Duodenal mucosa (tissue), 2 donors: ENCODE results near the gene PCSK4.

Experiments used
- H3K27ac ChIP-seq: one replicate; pipeline ENCODE4 v1.7.0; 2013; ENCODE audit warnings: low read depth, low read length
- H3K27me3 ChIP-seq, 2 donors: one replicate each; pipeline ENCODE4 v1.7.0; 2013; ENCODE audit warnings: low read length in 2 of 2, control low read depth in 1 of 2; ENCODE audit not compliant: insufficient read depth in 2 of 2, control insufficient read depth in 1 of 2
- H3K36me3 ChIP-seq, 2 donors: one replicate each; pipeline ENCODE4 v1.7.0; 2013; ENCODE audit warnings: low read length in 2 of 2, control low read depth in 1 of 2; ENCODE audit not compliant: insufficient read depth in 2 of 2, control insufficient read depth in 1 of 2
- H3K4me1 ChIP-seq, 2 donors: one replicate each; pipeline ENCODE4 v1.7.0; 2013; ENCODE audit warnings: low read length in 2 of 2, control low read depth in 1 of 2; ENCODE audit not compliant: insufficient read depth in 2 of 2, control insufficient read depth in 1 of 2
- H3K4me3 ChIP-seq, 2 donors: one replicate each; pipeline ENCODE4 v1.7.0; 2013; ENCODE audit warnings: low read length in 2 of 2, low read depth in 1 of 2
- H3K9ac ChIP-seq, 2 donors: one replicate each; pipeline ENCODE4 v1.7.0; 2013; ENCODE audit warnings: low read length in 2 of 2, low read depth in 1 of 2
- H3K9me3 ChIP-seq, 2 donors: one replicate each; pipeline ENCODE4 v1.7.0; 2013; ENCODE audit warnings: low read length in 2 of 2, control low read depth in 1 of 2; ENCODE audit not compliant: control insufficient read depth in 1 of 2

PCSK4 gene

DNA sequence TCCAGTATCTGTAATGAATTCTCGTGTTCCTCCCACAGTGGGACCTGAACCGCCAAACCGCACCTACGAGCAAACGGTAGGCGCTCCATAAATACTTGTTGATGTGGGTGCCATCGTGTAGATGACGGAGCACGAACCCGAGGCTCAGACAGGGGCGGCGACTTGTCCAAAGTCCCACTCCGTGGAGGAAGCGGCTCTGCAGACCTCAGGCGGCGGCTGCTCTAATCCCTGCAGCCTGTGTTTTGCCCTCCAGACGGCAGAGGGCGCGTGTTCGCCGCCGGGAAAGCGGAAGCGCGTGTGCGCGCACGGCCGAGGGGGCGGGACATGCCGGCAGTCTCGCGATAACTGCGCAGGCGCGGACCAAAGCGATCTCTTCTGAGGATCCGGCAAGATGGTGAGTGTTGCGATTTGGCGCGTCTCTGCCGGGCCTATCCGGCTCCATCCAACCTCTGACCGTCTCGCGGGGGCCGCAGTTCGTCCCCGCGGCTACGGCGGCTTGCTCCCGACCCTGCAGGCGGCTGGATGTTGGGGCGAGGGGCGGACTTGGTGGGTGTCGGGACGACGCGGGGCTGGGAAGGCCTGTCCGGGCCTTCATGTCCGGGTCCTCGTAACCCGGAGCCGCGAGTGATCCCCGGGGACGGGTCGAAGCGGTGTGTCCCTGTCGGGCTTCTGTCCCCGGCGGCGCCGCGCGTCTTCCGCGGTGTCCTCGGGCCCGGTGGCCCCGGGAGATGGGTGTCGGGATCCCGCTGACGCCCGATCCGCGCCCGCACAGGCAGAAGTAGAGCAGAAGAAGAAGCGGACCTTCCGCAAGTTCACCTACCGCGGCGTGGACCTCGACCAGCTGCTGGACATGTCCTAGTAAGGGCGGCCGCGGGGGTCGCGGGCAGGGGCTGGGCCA is 51.9 kb downstream of the PCSK4 start, which contains the start of gene RPS15:
TSS of gene RPS15 (plus strand) at position 362 of the 898 bp plus-strand sequence. CDS start at position 392, 30 bp downstream.
- Histone ChIP-seq H3K36me3 (peaks cover 15 to 56% of the 10 kb centered on the region in 2 donors), H3K27me3 (no peaks in the 10 kb centered on the region), H3K9ac (peak within 1 kb of the TSS; percentile 79 to 90), H3K4me1 (peaks cover 10 to 22% of the 10 kb centered on the region in 2 donors), H3K9me3 (no peaks in the 10 kb centered on the region), H3K27ac (peak within 1 kb of the TSS; percentile 87), H3K4me3 (peak within 1 kb of the TSS; percentile 91 to 92)

DNA sequence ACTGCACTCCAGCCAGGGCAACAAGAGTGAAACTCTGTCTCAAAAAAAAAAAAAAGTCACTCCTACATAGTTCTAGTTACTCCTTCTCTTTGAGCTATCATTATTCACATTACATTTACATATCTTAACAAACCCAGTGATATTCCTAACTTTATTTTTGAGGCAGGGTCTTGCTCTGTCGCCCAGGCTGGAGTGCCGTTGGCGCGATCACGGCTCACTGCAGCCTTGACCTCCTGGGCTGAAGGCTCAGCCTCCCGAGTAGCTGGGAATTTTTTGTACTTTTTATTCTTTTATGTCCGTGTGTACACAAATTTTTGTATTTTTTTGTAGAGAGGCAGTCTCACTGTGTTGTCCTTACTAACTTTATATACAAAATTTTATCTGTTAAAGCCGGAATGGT is 52.5 kb downstream of the PCSK4 start:
- Histone ChIP-seq H3K9ac (peak overlapping the region in 1 of 2 donors; percentile 57), H3K4me1 (peaks cover 10 to 22% of the 10 kb centered on the region in 2 donors), H3K27ac (peak overlapping the region; percentile 22), H3K36me3 (peaks cover 18 to 58% of the 10 kb centered on the region in 2 donors), H3K27me3 (no peaks in the 10 kb centered on the region), H3K9me3 (no peaks in the 10 kb centered on the region), H3K4me3 (peak overlapping the region; percentile 91 to 92)

DNA sequence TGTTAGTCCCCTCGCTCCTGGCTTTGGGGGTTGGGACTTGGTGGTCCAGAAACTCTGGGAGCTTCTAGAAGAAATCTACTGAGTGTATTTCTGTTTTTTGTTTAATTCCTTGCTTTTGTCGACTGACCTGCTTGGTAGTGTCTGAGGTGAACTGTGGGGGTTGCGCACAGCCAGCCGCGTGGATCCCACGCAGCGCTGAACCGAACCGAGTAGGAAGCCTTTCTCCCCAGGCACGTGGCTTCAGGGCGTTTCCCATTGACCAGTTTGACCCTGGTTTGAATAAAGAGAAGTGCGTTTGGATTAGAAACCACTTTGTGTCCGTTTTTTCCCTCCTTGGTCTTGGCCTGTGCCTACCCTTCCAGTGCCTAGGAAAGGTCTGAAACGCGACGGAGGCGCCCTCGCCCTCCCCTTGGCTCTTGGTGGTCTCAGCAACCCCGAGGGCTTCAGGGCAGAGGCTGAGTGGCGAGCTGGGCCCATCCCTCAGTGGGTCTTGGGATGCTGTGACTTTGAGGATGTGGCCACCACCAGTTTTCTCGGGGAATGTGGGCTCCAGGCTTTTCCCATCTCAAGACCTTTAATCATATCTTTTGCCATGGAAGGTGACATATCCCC is 54.7 kb downstream of the PCSK4 start:
- H3K4me3 ChIP-seq = no peak overlapping the region
- peaks cover 9 to 22% of the 10 kb centered on the region in 2 donors for H3K4me1 ChIP-seq
- H3K27me3 ChIP-seq = no peaks in the 10 kb centered on the region
- H3K27ac ChIP-seq = no peak overlapping the region
- no peak overlapping the region for H3K9ac ChIP-seq
- H3K9me3 ChIP-seq = no peaks in the 10 kb centered on the region
- H3K36me3 ChIP-seq = peaks cover 14 to 54% of the 10 kb centered on the region in 2 donors

DNA sequence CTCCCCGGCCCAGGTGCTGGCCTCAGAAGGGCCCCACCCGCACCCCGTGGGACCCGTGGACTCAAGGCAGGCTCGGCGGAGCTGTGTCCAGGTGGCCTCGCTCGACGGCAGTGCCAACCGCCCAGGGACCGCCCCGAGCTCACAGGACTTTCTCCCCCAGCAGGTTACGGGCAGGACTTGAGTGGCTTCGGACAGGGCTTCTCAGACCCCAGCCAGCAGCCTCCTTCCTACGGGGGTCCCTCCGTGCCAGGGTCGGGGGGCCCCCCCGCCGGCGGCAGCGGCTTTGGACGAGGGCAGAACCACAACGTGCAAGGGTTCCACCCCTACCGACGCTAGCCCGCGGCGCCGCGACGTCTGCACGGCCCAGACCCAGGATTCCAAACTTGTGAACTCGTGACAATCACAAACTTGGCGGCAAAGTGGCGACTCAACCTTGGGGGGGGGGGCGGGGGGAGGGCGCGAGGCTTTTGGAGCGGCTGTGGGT is 55.5 kb downstream of the PCSK4 start:
- Histone ChIP-seq H3K27me3 (no peaks in the 10 kb centered on the region), H3K27ac (no peak overlapping the region), H3K9ac (no peak overlapping the region), H3K9me3 (no peaks in the 10 kb centered on the region), H3K36me3 (peaks cover 11 to 52% of the 10 kb centered on the region in 2 donors), H3K4me3 (no peak overlapping the region), H3K4me1 (peaks cover 2 to 14% of the 10 kb centered on the region in 2 donors)

DNA sequence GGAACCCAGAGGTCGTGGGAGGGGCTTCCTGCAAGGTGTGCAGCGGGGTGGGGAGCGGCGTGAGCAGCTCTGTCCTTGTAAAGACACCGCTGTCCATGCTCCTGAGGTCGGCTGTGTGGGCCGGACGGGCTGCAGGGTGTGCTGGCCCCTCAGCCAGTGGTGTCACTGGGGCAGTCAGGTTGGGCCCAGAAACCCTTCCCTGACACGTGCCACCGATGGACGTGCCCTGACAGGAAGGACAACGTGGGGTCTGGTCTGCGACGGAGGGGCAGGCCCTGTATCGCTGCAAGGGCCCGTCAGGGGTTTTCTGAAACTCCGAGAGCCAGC is 56.1 kb downstream of the PCSK4 start:
- Histone ChIP-seq H3K4me1 (peaks cover 0 to 8% of the 10 kb centered on the region in 2 donors), H3K36me3 (peaks cover 13 to 56% of the 10 kb centered on the region in 2 donors), H3K4me3 (no peak overlapping the region), H3K27ac (no peak overlapping the region), H3K9me3 (no peaks in the 10 kb centered on the region), H3K9ac (no peak overlapping the region), H3K27me3 (no peaks in the 10 kb centered on the region)

DNA sequence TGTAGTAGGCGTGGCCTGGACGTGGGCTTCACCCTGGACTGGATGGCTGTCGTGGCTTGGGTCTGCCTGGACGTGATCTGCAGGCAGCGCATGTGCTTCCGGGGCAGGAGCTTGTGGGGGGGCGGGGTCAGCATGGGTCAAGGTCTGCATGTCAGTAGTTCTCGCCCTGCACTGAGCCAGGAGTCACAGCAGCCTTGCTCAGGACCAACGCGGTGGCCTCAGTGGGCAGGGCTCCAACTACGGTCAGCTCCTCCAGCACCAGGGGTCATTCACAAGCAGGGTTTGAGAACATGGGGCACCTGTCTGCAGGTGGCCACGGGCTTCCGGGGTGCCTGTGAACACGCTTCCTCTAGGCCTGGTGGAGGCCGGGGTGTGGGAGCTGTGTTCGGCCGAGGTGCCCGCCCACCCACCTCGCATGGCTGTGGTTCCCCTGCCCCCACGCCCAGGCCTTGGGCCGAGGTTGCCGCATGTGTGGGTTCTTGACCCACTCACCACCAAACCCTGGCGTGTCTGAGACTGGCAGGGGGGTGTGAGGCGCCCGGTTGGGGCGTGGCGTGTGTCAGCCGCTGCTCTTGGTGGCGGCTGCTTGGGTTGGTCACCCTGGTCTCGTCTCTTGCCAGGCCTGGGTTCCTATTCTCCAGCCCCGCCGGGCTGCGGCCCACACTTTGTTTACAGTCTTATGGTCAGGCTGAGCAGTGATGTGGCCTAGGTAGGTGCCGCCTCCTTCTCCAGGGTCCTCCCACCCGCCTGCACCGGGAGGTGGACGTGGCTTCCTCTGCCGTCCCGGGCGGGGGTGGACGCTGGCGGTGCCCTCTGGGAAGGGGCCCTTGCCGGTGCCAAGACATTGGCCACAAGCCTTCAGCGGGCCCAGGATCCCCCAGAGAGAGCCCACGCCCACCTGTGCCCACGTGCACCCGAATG is 56.8 kb downstream of the PCSK4 start:
- Histone ChIP-seq H3K36me3 (peaks cover 17 to 60% of the 10 kb centered on the region in 2 donors), H3K4me1 (peaks cover 0 to 8% of the 10 kb centered on the region in 2 donors), H3K9ac (no peak overlapping the region), H3K27me3 (no peaks in the 10 kb centered on the region), H3K27ac (no peak overlapping the region), H3K9me3 (no peaks in the 10 kb centered on the region), H3K4me3 (no peak overlapping the region)

DNA sequence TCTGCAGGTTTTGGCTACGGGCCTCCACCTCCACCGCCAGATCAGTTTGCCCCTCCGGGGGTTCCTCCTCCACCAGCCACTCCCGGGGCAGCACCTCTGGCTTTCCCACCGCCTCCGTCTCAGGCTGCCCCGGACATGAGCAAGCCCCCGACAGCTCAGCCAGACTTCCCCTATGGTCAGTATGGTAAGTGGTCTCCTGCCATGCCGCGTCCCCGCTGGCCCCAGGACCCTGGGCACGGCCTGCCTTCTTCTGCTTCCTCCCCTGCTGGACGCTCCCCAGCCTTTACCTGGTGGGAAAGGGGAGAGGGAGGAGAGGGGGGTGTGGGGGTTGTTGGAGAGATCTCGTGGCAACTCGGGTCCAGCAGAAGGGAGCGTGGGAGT is 57.7 kb downstream of the PCSK4 start:
- Histone ChIP-seq H3K4me3 (no peak overlapping the region), H3K4me1 (peaks cover 0 to under 1% of the 10 kb centered on the region in 2 donors), H3K27me3 (no peaks in the 10 kb centered on the region), H3K9me3 (no peaks in the 10 kb centered on the region), H3K36me3 (peaks cover 17 to 65% of the 10 kb centered on the region in 2 donors), H3K9ac (no peak overlapping the region), H3K27ac (no peak overlapping the region)

DNA sequence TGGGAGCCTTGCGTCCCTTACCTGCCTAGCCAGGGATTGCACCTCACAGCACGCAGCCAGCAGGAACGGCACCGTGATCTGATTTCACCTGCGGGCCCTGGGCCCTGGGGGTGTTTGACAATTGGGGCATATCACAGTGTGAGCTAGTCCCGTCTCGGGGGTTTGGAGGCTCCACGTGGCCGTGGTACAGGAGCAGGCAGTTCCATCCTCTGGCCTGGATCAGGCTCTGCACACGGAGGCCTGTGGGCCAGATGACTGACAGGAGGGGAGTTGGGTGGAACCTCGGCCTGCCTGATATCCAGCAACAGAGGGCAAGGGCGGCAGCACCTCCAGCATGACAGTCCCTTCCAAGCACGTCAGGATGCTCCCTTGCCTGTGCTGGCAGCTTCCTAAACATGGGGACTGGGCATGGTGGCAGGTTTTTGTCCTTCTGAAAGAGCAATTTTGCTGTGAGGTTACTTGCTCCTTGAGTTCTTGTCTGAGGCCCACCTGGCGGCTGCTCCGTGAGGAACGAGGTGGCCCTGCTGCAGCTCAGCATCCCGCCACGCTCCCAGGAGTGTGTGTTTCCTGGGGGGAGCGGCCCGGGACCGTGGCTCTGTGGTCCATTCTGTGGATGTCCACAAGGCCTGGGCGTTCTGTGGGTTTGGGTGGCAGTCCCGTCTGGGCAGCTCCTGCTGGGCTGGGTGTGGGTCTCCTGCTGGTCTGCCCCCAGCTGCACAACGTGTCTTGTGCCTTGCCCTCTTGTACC is 58.2 kb downstream of the PCSK4 start:
- H3K9me3 ChIP-seq = no peaks in the 10 kb centered on the region
- H3K27ac ChIP-seq = no peak overlapping the region
- no peak overlapping the region for H3K4me3 ChIP-seq
- H3K36me3 ChIP-seq = peaks cover 17 to 68% of the 10 kb centered on the region in 2 donors
- no peak overlapping the region for H3K9ac ChIP-seq
- H3K27me3 ChIP-seq = no peaks in the 10 kb centered on the region
- no peaks in the 10 kb centered on the region for H3K4me1 ChIP-seq
